ENCODE results near the gene HOXB1.

The HOXB1 gene

GRCh38 chr17:48530887-48531272, at the start of gene HOXB1:
Gene HOXB1, minus strand, starts transcription at chr17:48531011. Its CDS starts 107 bp downstream, at chr17:48530904.
- DNase-seq (ENCODE audit: low read depth in 2 of 2, low spot score in 1 of 2): no peak

- DNase-seq (ENCODE audit: low read depth in 2 of 2, low spot score in 1 of 2): no peak
These were observed 49.1 kb upstream of the HOXB1 start for GRCh38 chr17:48579760-48580554.

DNA sequence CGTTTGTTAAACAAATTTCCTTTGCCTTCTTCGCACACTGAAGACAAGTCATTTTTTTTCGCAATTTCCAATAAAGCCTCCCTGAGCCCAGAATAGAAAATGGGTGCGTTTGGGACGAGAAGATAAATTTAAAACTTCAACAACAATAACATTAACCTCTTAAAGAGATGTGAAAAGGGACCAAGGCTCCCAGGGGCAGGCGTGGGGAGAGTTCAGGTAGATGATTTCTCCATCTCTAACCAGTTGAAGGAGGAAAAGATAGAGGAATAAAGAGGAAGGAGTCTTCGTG, 48.6 kb upstream of the HOXB1 start:
- no peak for DNase-seq (ENCODE audit: low read depth in 2 of 2, low spot score in 1 of 2)

DNA sequence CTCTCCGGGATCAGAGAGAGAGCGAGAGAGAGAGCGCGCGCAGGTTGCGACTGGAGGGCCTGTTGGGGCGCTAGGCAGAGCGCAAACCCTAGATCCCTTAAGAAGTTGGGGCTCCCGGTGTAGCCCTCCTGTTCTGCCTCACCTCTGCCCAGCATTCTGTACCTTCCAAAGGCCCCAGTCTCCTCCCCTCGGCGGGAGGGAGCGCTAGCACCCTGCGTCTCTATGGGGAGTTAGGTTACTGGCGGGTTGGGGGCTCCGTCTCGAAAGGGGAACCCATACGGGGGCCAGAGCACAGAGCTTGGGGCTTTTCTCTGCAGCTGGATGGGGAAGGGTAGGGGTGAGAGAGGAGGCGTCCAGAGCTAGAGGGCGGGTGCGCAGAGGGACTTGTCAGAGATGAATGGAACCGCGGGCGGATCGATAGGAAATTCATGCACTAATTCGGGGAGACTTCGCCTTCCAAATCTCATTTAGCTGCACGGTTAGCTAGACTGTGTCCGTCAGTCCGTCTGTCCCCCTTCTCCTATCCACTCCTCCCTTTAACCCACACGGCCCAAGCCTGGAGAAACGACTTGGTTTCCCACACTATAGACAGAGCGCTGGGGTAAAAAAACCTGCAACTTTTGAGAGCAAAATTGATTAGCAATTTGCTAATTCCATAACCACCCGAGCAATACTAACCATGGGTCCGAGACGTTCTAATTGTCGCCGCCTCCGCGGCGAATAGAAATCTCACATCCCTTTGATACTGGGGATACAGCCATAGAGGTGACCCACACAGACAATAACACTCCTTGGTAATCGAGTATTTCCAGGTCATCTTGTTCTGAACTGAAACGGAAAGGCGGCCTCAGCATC, 48.0 kb upstream of the HOXB1 start:
- DNase-seq (ENCODE audit: low read depth in 2 of 2, low spot score in 1 of 2): no peak

DNA sequence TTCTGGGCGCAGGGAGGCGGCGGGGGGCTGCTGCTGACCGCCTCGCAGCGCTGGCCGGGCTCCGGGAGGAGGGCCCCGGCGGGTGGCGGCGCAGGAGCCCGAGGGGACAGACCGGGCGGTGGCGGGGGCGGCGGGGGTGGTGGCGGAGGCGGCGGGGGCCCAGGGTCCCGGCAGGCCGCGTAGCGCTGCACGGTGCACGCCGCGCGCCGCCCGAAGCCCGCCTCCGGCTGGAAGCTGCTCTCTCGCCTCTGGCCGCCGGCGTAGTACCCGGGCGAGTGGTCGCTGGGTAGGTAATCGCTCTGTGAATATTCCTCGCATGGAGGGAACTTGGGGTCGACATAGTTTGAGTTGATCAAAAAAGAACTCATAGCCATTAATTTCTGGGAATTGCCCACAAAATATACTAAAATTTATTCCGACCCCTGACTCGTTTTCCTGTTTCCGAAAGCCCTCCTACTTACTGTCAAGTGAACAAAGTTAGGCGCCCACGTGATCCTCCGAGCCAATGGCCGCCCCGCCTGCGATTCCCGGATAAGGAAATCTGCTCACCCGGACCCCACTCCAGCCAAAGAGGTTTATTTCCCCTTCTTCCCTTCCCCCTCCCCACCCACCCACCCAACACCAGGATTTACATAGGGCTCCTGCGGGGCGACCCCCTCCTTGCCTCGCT, 47.3 kb upstream of the HOXB1 start, which contains the start of gene HOXB4:
Gene HOXB4, minus strand, starts transcription at position 405 of the 670 bp plus-strand sequence. Its CDS starts 31 bp downstream, at position 374.
- DNase-seq (ENCODE audit: low read depth in 2 of 2, low spot score in 1 of 2): peak in 1 of 2 donors; percentile 35

DNA sequence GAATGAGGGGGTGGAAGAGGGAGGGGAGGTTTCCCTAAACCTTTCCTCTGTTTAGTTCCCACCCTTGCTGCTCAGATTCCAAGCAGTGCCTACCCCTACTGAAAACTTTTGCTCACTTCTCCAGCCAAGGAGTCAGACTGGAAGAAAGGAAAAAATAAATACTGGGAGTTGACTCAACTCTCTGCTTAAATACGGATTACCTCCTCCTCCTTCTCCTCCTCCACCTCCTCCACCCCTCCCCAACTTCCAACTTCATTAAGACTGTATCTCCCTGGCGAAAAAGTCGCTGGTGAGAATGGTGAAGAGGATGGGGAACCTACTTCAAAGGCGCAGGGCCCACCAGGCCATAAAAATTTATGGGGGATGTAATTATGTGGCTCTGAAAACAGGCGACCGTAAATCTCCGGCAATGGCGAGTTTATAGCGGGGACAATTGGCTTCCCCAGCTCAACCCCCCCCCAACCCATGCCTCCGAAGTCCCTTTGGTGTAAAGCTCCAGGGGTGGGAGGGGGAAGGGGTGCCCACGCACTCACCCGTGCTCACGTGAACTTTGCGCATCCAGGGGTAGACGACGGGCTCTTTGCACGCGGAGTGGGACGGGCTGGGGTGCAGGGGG, 46.6 kb upstream of the HOXB1 start:
- no peak for DNase-seq (ENCODE audit: low read depth in 2 of 2, low spot score in 1 of 2)

DNA sequence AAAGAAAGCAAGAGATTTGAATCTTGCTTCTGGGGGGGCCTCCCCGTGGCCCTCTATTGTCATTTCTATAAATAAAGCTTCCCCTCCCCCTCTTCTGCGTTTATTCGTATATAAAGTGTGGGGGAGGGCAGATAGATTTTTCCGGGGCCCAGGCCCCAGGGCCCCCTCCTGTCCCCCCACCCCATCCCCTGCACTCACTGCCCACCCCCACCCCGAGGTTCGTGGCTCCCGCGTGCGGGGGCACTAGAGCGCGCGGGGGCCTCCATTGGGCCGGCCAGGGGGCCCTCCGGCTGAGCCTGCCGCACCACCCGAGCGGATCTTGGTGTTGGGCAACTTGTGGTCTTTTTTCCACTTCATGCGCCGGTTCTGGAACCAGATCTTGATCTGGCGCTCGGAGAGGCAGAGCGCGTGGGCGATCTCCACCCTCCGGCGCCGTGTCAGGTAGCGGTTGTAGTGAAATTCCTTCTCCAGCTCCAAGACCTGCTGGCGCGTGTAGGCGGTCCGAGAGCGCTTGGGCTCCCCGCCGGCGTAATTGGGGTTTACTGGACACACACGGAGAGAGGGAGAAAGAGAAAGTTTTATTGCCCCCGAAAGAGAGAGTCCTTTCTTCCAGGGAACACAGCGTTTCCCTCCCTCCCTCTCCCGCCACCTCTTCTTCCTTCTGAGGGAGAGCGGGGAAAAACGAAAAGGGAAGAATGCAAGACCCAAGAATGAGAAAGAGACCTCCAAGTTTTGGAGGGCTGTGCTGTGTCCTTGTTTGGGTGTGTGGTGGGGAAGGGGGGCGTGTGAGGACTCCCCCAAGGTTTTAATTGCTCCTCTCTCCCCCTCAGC, 45.9 kb upstream of the HOXB1 start:
- DNase-seq (ENCODE audit: low read depth in 2 of 2, low spot score in 1 of 2): no peak

DNA sequence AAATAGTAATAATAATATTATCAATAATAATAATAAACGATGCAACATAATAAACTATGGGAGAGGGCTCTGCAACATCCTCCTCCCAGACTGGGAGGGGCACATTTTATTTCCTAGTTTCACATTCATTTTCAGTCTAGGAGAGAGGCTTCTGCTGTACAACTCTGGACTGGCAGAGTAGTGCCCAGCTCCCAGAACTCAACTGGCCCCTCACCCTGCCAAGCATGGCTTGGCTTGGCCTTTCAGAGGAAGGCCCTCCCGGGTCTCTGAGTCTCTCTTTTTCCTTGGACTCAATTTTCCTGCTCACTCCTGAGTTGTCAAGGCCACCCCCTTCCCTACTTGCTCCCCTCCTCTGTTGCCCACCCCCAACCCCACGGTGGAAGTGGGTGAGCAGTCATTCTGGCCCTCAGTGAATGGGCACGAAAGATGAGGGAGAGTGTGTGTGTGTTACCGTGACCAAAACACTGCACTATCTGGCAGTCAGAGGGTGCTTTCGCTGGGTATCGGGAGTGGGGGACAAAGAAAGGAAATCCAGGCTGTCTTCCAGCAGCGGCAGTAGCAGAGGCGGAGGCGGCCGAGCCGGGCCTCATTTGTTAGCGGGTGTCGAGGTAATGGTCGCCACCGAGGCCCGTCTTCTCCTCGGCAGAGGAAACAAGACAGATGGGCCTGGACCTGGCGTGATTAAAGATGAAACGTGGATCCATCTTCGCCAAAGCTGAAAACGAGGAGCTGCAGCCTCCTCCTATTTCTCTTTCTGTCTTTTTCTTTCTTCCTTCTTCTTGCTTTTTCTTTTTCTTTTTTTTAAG, 45.1 kb upstream of the HOXB1 start:
- no peak for DNase-seq (ENCODE audit: low read depth in 2 of 2, low spot score in 1 of 2)

GRCh38 chr17:48575066-48575582, 44.3 kb upstream of the HOXB1 start:
- no peak for DNase-seq (ENCODE audit: low read depth in 2 of 2, low spot score in 1 of 2)

- DNase-seq (ENCODE audit: low read depth in 2 of 2, low spot score in 1 of 2): no peak
These were observed 43.8 kb upstream of the HOXB1 start for GRCh38 chr17:48574505-48575065.

DNA sequence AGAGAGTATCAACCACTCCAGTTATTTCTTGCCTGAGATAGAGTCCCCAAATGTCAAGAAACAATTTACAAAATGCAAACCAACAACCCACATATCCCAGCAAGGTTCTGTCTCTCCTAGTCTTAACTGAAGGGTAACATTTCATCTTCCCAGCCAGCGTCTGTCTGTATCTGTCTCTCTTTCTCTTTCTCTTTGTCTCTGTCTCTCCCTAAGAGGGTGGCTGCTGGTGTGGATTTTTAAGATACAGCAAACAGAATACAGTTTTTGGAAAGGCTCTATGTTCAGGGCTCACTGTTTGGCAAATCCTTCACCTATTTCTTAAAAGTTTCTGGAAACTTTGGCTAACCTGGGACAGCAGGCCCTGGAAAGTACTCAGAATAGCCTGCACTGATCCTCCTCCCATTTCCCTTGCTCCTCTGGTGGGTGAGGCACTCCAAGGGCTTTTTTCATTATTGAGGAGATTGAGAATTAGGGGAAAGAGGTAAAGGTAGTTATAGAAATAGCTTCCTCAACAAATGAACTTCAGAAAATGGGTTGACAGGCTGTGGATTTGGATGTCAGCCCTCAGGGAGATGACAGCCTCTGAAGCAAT, 41.1 kb upstream of the HOXB1 start:
- DNase-seq (ENCODE audit: low read depth in 2 of 2, low spot score in 1 of 2): no peak

- DNase-seq (ENCODE audit: low read depth in 2 of 2, low spot score in 1 of 2): no peak
These were observed 40.4 kb upstream of the HOXB1 start for GRCh38 chr17:48571024-48571818.

- no peak for DNase-seq (ENCODE audit: low read depth in 2 of 2, low spot score in 1 of 2)
These were observed 39.7 kb upstream of the HOXB1 start for GRCh38 chr17:48570325-48571023.

DNA sequence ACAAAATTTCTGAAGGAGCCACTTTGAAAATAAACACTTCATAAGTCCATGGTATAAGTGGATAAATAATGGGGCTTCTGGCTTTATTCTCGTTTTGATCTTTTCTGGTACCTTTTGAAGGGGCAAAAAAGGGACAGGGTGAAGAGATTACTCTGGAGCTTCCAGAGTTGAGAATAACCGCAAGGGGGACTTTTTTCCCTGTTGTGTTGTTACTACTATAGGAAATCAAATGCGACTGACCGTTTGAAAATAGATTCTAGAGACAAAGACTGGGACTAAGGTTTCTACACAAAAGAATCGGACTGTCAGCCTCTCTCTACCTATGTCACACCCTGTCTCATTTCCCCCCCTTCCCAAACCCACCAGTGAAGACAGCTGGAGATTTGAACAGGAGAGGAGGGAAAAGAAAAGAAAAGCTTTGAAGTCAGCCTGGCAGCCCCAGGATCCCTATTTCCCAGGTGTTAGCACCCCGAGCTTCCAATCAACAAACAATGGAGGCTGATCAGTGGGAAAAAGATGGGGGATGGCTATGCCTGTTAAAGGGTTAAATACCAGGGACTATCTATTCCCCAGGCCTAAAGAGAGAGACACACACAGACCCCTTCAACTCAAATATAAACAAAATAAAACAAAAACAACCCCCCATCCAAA, 39.0 kb upstream of the HOXB1 start:
- DNase-seq (ENCODE audit: low read depth in 2 of 2, low spot score in 1 of 2): no peak

DNA sequence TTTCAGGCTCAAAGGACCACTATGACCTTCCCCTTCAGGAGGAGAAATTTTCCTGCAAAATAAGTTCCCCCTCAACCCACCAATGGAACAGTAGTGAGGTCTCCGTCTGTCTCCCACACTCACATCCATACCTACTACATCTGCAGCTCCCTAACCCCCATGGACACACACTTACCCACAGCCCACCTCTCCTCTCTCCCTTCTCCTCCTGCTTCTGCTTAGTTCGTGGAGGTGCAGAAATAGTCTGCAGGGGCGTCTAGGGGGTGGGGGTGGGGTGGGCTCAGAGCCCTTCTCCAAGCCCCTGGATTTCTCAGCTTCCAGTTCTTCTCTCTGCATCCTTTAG, 38.4 kb upstream of the HOXB1 start:
- DNase-seq (ENCODE audit: low read depth in 2 of 2, low spot score in 1 of 2): no peak

- DNase-seq (ENCODE audit: low read depth in 2 of 2, low spot score in 1 of 2): no peak
These were observed 37.9 kb upstream of the HOXB1 start for GRCh38 chr17:48568499-48569239.

Measured in stimulated activated CD8-positive, alpha-beta memory T cell treated with anti-CD3 and anti-CD28 coated beads, Interleukin-4, amount 100 ng/mL, for 1 hour (primary cell).